ENCODE data around the gene LRRC56.

DNA sequence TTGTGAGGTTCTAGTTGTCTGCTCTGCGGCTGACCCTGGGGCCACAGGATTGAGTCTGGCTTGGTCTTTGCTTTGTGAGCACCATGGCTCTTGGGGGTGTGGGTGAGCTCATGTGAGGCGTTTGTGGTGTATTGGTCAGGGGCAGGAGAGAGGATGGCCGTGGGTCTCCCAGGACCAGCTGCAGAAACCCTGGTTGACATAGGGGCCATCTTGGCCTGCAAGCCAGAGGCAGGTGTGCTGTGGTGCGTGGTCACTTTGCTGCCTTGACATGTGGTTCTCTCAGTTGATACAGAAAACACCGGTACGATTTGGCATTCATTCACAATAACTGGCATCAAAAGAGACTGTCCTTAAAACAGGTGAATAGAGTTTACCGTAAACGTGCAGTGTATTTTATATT, 50.2 kb downstream of the LRRC56 start:
- no peak for TF ChIP-seq EZH2 (IDR thresholded peaks at IDR 0.05; ENCODE audit: borderline replicate concordance)
- no peak for TF ChIP-seq EZH2phosphoT487 (IDR thresholded peaks at IDR 0.05; ENCODE audit: low read depth, severe bottlenecking, unreplicated experiment)
- TF ChIP-seq, protein P1, sequence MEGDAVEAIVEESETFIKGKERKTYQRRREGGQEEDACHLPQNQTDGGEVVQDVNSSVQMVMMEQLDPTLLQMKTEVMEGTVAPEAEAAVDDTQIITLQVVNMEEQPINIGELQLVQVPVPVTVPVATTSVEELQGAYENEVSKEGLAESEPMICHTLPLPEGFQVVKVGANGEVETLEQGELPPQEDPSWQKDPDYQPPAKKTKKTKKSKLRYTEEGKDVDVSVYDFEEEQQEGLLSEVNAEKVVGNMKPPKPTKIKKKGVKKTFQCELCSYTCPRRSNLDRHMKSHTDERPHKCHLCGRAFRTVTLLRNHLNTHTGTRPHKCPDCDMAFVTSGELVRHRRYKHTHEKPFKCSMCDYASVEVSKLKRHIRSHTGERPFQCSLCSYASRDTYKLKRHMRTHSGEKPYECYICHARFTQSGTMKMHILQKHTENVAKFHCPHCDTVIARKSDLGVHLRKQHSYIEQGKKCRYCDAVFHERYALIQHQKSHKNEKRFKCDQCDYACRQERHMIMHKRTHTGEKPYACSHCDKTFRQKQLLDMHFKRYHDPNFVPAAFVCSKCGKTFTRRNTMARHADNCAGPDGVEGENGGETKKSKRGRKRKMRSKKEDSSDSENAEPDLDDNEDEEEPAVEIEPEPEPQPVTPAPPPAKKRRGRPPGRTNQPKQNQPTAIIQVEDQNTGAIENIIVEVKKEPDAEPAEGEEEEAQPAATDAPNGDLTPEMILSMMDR (IDR thresholded peaks at IDR 0.05; ENCODE audit: poor library complexity): no peak

All from hepatocyte (in vitro differentiated cells).